CD8-positive, alpha-beta memory T cell (primary cell): ENCODE results near the gene C1QTNF8. TPM values are rescaled to one million over a fixed set of nuclear protein-coding genes. Genes with fewer than 3 reads are reported as not detected.

ENCODE experiments used
- CTCF ChIA-PET: fragments of 350-600 bp; sonication (Branson Sonifier 250); formaldehyde crosslinking; loops from one replicate; lab custom pipeline; 2021; ENCODE audit warnings: antibody characterized with exemption; lab: Charles Lee
- POLR2A ChIA-PET: fragments of 350-600 bp; sonication (Branson Sonifier 250); formaldehyde crosslinking; loops from one replicate; lab custom pipeline; 2021; ENCODE audit warnings: antibody characterized with exemption; lab: Charles Lee
- DNase-seq, 5 donors: peaks; one replicate each; pipeline versions ENCODE4 v3.0.0 to v3.0.0-alpha.2; 2020 to 2022; ENCODE audit warnings: mixed read lengths in 1 of 5
- H3K27ac ChIP-seq: one replicate; pipeline ENCODE4 v1.7.0; 2013; ENCODE audit warnings: low read depth, mild to moderate bottlenecking, low read length, moderate library complexity
- H3K27me3 ChIP-seq: 2 replicates; pipeline ENCODE4 v1.7.0; 2013; ENCODE audit warnings: low read length, mild to moderate bottlenecking; ENCODE audit not compliant: insufficient read depth, poor library complexity, severe bottlenecking
- H3K36me3 ChIP-seq: 2 replicates; pipeline ENCODE4 v1.7.0; 2013; ENCODE audit warnings: mild to moderate bottlenecking, low read length, moderate library complexity; ENCODE audit not compliant: insufficient read depth
- H3K4me1 ChIP-seq: 2 replicates; pipeline ENCODE4 v1.7.0; 2013; ENCODE audit warnings: mild to moderate bottlenecking, low read length, moderate library complexity; ENCODE audit not compliant: insufficient read depth
- H3K4me3 ChIP-seq: 2 replicates; pipeline ENCODE4 v1.7.0; 2013; ENCODE audit warnings: mild to moderate bottlenecking, low read length
- H3K9me3 ChIP-seq: 2 replicates; pipeline ENCODE4 v1.7.0; 2013; ENCODE audit warnings: mild to moderate bottlenecking, low read length
- H3K27ac Mint-ChIP-seq, 8 donors: one replicate each; pipeline ENCODE4 v1.8.0; 2020 to 2021; ENCODE audit warnings: mixed read lengths in 8 of 8, mild to moderate bottlenecking in 6 of 8, inconsistent platforms in 3 of 8, moderate library complexity in 3 of 8
- H3K27me3 Mint-ChIP-seq, 2 donors: one replicate each; pipeline ENCODE4 v1.8.0; 2020 to 2021; ENCODE audit warnings: mixed read lengths in 2 of 2, mild to moderate bottlenecking in 1 of 2, moderate library complexity in 1 of 2
- H3K36me3 Mint-ChIP-seq, 3 donors: one replicate each; pipeline ENCODE4 v1.8.0; 2020 to 2021; ENCODE audit warnings: mixed read lengths in 3 of 3, inconsistent platforms in 1 of 3, mild to moderate bottlenecking in 1 of 3
- H3K4me1 Mint-ChIP-seq, 3 donors: one replicate each; pipeline ENCODE4 v1.8.0; 2020 to 2021; ENCODE audit warnings: mixed read lengths in 3 of 3, inconsistent platforms in 1 of 3, mild to moderate bottlenecking in 1 of 3
- H3K4me3 Mint-ChIP-seq, 7 donors: one replicate each; pipeline ENCODE4 v1.8.0; 2020 to 2021; ENCODE audit warnings: mixed read lengths in 7 of 7, mild to moderate bottlenecking in 6 of 7, moderate library complexity in 4 of 7, inconsistent platforms in 2 of 7
- H3K9me3 Mint-ChIP-seq, 5 donors: one replicate each; pipeline ENCODE4 v1.8.0; 2020 to 2022; ENCODE audit warnings: mixed read lengths in 5 of 5, mild to moderate bottlenecking in 3 of 5, moderate library complexity in 2 of 5, inconsistent platforms in 1 of 5
- polyA plus RNA-seq: library from polyadenylated mRNA; unstranded; fragments of 300-500 nt; fragmentation: Illumina TruSeq; gene quantifications from one replicate; pipeline ENCODE4 v1.2.3, GENCODE V29; 2021
- total RNA-seq, 2 experiments: library from RNA; stranded (reverse); gene quantifications; one replicate each; pipeline ENCODE4 v1.2.3, GENCODE V29; 2021

Gene C1QTNF8
- total and polyA plus RNA-seq, 3 experiments from 2014 or later, result not detected

DNA sequence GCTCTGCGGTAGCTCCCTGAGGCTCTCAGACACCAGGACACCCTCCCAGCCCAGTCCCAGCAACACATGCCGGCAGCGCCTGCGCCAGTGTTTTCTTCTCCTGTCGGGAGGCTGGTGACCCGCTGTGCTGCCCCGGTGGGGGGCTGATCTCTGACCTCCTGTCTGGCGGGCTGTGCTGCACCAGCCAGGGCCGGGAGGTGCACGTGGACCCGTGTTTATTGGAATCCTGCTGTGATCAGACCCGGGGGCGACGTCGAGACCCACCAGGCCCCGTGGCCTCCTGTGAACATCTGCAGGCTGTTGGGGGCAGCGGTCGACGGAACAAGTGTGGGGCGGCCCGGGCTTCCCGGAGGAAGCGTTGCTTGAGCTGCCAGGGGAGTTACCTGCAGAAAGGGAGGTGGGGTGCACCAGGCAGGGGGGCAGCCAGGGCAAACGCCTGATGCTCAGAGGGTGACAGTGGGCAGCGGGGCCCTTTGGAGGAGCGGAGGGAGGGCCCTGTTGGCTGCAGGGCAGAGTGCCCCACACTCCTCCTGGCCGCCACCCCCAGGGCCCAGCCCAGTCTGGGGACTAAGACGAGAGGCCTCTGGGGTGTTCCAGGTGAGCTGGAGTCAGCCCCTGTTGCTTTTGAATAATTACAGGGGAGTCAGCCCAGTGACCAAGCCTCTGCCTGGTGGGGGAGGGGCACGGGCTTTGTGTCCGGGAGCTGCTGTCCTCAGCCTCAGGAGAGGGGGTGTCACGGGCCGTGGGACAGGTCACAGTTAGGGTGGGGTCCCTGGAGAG is 25.8 kb downstream of the C1QTNF8 start:
- peak overlapping the region in 1 of 7 donors; percentile 18 for H3K4me3 Mint-ChIP-seq
- Histone ChIP-seq H3K27me3 (peaks cover 4% of the 10 kb centered on the region), H3K9me3 (no peaks in the 10 kb centered on the region), H3K4me3 (no peak overlapping the region), H3K27ac (no peak overlapping the region), H3K4me1 (no peaks in the 10 kb centered on the region), H3K36me3 (no peaks in the 10 kb centered on the region)
- CTCF ChIA-PET, result no interaction called here
- no peak for DNase-seq
- no peak overlapping the region for H3K27ac Mint-ChIP-seq
- no peaks in the 10 kb centered on the region for H3K36me3 Mint-ChIP-seq
- peaks cover 0 to 1% (median 0%) of the 10 kb centered on the region in 5 donors for H3K9me3 Mint-ChIP-seq
- H3K4me1 Mint-ChIP-seq, result no peaks in the 10 kb centered on the region
- H3K27me3 Mint-ChIP-seq, result peaks cover 10 to 19% of the 10 kb centered on the region in 2 donors
- POLR2A ChIA-PET, result no interaction called here

DNA sequence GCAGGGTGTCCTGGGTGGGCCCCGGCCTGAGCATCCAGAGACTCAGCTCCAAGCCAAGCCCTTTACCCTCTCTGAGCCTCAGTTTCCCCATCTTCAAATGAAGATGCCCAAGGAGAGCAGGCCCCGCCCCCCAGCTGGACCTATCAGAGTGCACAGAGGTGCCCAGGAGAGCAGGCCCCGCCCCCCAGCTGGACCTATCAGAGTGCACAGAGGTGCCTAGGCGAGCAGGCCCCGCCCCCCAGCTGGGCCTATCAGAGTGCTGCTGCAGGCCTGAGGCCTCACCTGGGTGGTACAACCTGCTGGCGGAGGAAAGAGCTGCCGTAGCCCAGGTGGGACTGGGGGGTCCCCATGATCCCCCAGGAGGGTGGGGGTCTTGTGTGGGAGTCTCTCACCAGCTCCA is 26.9 kb downstream of the C1QTNF8 start:
- Mint-ChIP-seq H3K36me3 (no peaks in the 10 kb centered on the region), H3K27me3 (peaks cover 10 to 26% of the 10 kb centered on the region in 2 donors), H3K4me3 (no peak overlapping the region), H3K4me1 (no peaks in the 10 kb centered on the region), H3K9me3 (peaks cover 0 to 1% (median 0%) of the 10 kb centered on the region in 5 donors), H3K27ac (no peak overlapping the region)
- CTCF ChIA-PET, result no interaction called here
- Histone ChIP-seq H3K27me3 (peaks cover 4% of the 10 kb centered on the region), H3K4me1 (no peaks in the 10 kb centered on the region), H3K4me3 (no peak overlapping the region), H3K9me3 (no peaks in the 10 kb centered on the region), H3K36me3 (no peaks in the 10 kb centered on the region), H3K27ac (no peak overlapping the region)
- no peak for DNase-seq
- POLR2A ChIA-PET, result no interaction called here

DNA sequence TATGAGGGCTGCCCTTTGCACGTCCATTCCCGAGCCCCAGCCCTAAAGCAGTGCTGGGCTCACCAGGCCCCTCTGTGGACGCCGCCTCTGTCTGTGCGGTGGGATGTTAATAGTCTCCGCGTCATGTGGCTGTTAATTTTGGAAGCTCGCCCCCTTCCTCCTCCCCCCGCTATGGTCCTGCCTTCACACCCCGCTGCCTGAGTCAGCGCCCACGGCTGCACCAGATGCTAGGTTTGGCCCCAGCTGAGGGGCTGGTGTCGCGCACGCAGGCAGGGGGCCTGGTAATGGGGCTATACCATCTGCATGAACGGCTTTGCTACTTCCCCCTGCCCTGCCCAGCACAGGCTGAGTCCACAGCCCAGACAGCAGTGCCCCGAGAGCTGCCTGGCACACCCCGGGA is 27.6 kb downstream of the C1QTNF8 start:
- H3K36me3 ChIP-seq, result no peaks in the 10 kb centered on the region
- Mint-ChIP-seq H3K27ac (no peak overlapping the region), H3K4me1 (no peaks in the 10 kb centered on the region), H3K36me3 (no peaks in the 10 kb centered on the region), H3K4me3 (no peak overlapping the region), H3K27me3 (peaks cover 15 to 31% of the 10 kb centered on the region in 2 donors), H3K9me3 (peaks cover 0 to 1% (median 0%) of the 10 kb centered on the region in 5 donors)
- ChIA-PET POLR2A (no interaction called here), CTCF (no interaction called here)
- H3K9me3 ChIP-seq, result no peaks in the 10 kb centered on the region
- no peak for DNase-seq
- H3K27me3 ChIP-seq, result peaks cover 4% of the 10 kb centered on the region
- no peak overlapping the region for H3K27ac ChIP-seq
- no peaks in the 10 kb centered on the region for H3K4me1 ChIP-seq
- H3K4me3 ChIP-seq, result no peak overlapping the region

DNA sequence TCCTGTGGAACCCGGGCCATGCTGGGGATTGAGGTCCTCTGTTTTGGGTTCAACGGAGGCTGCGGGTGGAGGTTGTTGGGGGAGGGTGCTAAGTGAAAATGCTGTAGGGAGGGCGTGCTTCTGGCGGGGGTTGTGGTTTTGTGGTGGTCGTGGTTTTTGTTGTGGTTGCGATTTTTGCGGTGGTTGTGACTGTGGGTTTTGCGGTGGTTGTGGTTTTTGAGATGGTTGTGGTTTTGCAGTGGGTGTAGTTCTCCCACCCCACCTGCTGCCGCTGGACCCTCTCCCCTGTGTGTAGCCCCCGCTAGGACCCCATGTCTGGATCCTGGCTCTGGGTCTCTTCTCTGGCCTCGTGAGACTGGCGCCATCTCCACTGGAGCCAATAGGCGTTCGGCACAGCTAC is 28.4 kb downstream of the C1QTNF8 start:
- Mint-ChIP-seq H3K27me3 (peaks cover 15 to 31% of the 10 kb centered on the region in 2 donors), H3K4me3 (peak overlapping the region in 4 of 7 donors; percentile 27 to 74 (median 28)), H3K36me3 (no peaks in the 10 kb centered on the region), H3K27ac (peak overlapping the region in 3 of 8 donors; percentile 58 to 97 (median 76)), H3K4me1 (no peaks in the 10 kb centered on the region), H3K9me3 (peaks cover 0 to 1% (median 0%) of the 10 kb centered on the region in 5 donors)
- ChIA-PET POLR2A (no interaction called here), CTCF (no interaction called here)
- Histone ChIP-seq H3K36me3 (no peaks in the 10 kb centered on the region), H3K27ac (no peak overlapping the region), H3K4me3 (no peak overlapping the region), H3K27me3 (peaks cover 4% of the 10 kb centered on the region), H3K4me1 (no peaks in the 10 kb centered on the region), H3K9me3 (no peaks in the 10 kb centered on the region)
- DNase-seq, result no peak

DNA sequence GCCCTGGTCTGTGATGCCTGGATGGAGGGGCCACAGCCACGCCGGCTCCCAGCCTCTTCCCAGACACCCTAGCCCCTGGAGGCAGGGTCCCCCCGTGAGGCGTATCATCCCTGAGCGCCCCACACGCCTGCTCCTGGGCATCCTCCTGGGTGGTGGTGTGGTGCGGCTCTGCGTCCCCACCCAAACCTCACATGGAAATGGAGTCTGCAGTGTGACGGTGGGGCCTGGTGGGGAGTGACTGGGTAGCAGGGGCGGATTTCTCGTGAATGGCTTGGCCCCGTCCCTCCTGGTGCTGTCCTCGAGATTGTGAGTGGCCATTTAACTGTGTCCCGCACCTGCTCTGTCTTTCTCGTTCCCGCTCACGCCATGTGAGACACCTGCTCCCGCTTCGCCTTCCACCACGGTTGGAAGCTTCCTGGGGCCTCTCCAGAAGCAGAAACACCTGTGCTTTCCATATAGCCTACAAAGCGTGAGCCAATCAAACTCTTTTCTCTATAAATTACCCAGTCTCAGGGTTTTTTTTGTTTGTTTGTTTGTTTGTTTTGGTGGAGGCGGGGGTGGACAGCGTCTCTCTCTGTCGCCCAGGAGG is 29.4 kb downstream of the C1QTNF8 start:
- Histone ChIP-seq H3K9me3 (no peaks in the 10 kb centered on the region), H3K4me3 (no peak overlapping the region), H3K4me1 (no peaks in the 10 kb centered on the region), H3K27me3 (peaks cover 4% of the 10 kb centered on the region), H3K36me3 (no peaks in the 10 kb centered on the region), H3K27ac (no peak overlapping the region)
- no peak for DNase-seq
- no peak overlapping the region for H3K27ac Mint-ChIP-seq
- H3K4me3 Mint-ChIP-seq, result no peak overlapping the region
- ChIA-PET CTCF (no interaction called here), POLR2A (no interaction called here)
- H3K36me3 Mint-ChIP-seq, result no peaks in the 10 kb centered on the region
- H3K27me3 Mint-ChIP-seq, result peaks cover 10 to 28% of the 10 kb centered on the region in 2 donors
- H3K9me3 Mint-ChIP-seq, result peaks cover 0 to 1% (median 0%) of the 10 kb centered on the region in 5 donors
- H3K4me1 Mint-ChIP-seq, result no peaks in the 10 kb centered on the region

DNA sequence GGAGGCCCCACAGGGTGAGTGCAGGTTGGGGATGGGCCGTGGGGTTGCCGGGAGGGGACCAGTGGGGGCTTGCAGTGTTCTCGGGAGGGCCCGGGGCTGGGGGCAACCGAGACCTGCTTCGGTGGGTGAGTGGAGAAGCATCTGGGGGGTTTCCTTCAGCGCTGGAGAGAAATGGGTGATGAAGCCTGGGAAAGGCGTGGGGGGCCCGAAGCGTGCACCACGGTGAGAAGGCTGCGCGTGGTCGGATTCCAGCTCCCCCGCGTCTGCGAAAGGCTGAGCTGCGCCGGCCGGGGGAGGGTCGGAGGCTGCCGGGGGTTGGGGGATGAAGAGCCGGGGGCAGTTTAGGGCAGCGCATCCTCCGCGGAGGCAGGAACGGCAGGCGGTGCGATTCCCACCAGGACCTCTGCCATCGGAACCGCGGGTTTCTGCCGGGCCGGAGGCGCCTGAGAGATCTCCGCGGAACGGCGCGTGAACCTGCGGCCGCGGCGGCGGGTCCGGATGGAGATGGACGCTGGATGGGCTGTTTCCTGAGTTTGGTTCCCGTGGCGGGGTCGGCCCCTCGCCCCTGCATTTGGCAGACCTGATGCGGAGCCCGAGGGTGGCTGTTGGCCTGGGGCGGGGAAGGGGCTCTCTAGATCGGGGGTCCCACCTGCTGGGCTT is 30.4 kb downstream of the C1QTNF8 start:
- ChIA-PET POLR2A (no interaction called here), CTCF (no interaction called here)
- no peak overlapping the region for H3K4me3 ChIP-seq
- Mint-ChIP-seq H3K36me3 (no peaks in the 10 kb centered on the region), H3K4me3 (no peak overlapping the region), H3K9me3 (peaks cover 0 to 1% (median 0%) of the 10 kb centered on the region in 5 donors), H3K27me3 (peaks cover 10 to 25% of the 10 kb centered on the region in 2 donors), H3K27ac (no peak overlapping the region), H3K4me1 (no peaks in the 10 kb centered on the region)
- no peak for DNase-seq
- H3K9me3 ChIP-seq, result no peaks in the 10 kb centered on the region
- H3K36me3 ChIP-seq, result no peaks in the 10 kb centered on the region
- peaks cover 4% of the 10 kb centered on the region for H3K27me3 ChIP-seq
- H3K4me1 ChIP-seq, result no peaks in the 10 kb centered on the region
- H3K27ac ChIP-seq, result no peak overlapping the region

DNA sequence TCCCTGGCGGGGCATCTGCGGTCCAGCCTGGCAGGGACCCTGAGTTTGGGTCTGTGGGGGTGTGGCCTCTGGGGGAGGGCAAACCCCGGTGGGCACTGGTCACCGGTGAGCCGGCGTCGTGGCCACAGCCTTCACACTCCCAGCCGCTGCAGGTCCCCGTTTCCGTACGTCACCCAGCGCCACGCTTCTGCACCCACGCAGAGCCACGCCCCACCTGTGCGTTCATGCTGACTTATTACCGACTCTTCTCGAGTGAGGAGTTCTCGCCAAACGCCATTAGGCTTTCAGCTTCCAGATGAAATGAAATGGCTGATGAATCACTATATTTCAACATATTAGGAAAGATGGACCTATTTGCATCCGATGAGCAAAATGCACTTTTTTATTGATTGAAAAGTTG is 32.3 kb downstream of the C1QTNF8 start:
- Mint-ChIP-seq H3K27me3 (peaks cover 16 to 25% of the 10 kb centered on the region in 2 donors), H3K27ac (no peak overlapping the region), H3K9me3 (peaks cover 0 to 6% (median 4%) of the 10 kb centered on the region in 5 donors), H3K4me1 (no peaks in the 10 kb centered on the region), H3K4me3 (no peak overlapping the region), H3K36me3 (peaks cover 0 to 6% (median 0%) of the 10 kb centered on the region in 3 donors)
- Histone ChIP-seq H3K27ac (no peak overlapping the region), H3K9me3 (no peaks in the 10 kb centered on the region), H3K4me3 (no peak overlapping the region), H3K27me3 (no peaks in the 10 kb centered on the region), H3K4me1 (no peaks in the 10 kb centered on the region), H3K36me3 (no peaks in the 10 kb centered on the region)
- POLR2A ChIA-PET, result no interaction called here
- CTCF ChIA-PET, result no interaction called here
- DNase-seq, result no peak

DNA sequence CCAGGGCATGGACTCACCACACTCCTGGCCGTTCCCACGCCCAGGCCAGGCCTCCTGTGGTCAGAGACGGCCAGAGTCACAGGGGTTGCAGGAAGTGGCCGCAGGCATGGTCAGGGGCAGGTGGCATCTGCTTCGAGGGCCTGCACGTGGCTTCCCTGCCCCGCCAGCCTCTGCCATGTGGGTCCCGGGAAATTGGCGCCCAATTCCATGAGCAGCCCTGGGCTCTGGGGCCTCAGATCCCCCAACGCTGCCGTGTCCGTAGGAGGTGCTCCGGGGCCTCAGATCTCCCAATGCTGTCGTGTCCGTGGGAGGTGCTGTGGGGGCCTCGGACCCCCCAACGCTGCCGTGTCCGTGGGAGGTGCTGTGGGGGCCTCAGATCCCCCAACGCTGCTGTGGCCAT is 33.1 kb downstream of the C1QTNF8 start:
- H3K4me1 ChIP-seq, result no peaks in the 10 kb centered on the region
- DNase-seq, result no peak
- H3K4me1 Mint-ChIP-seq, result no peaks in the 10 kb centered on the region
- H3K27me3 Mint-ChIP-seq, result peaks cover 16 to 25% of the 10 kb centered on the region in 2 donors
- no peak overlapping the region for H3K27ac Mint-ChIP-seq
- CTCF ChIA-PET, result no interaction called here
- no peaks in the 10 kb centered on the region for H3K9me3 ChIP-seq
- no peak overlapping the region for H3K27ac ChIP-seq
- H3K4me3 Mint-ChIP-seq, result no peak overlapping the region
- peaks cover 0 to 6% (median 4%) of the 10 kb centered on the region in 5 donors for H3K9me3 Mint-ChIP-seq
- H3K4me3 ChIP-seq, result no peak overlapping the region
- H3K27me3 ChIP-seq, result no peaks in the 10 kb centered on the region
- no peaks in the 10 kb centered on the region for H3K36me3 ChIP-seq
- POLR2A ChIA-PET, result no interaction called here
- H3K36me3 Mint-ChIP-seq, result peaks cover 0 to 6% (median 0%) of the 10 kb centered on the region in 3 donors
